HG03342 (cell line): ENCODE data around the gene PTGIS.
"Not testable (repeated sequence)": the region's sequence is repeated elsewhere in the genome, so short reads cannot be mapped to it uniquely, and the experiment has no call there.

Source experiments
- ATAC-seq: cut with Tn5 transposase; IDR thresholded peaks from one replicate; pipeline ENCODE4 v1.9.1; 2021; ENCODE audit warnings: mild to moderate bottlenecking, moderate library complexity; ENCODE audit not compliant: unreplicated experiment

The PTGIS gene

DNA sequence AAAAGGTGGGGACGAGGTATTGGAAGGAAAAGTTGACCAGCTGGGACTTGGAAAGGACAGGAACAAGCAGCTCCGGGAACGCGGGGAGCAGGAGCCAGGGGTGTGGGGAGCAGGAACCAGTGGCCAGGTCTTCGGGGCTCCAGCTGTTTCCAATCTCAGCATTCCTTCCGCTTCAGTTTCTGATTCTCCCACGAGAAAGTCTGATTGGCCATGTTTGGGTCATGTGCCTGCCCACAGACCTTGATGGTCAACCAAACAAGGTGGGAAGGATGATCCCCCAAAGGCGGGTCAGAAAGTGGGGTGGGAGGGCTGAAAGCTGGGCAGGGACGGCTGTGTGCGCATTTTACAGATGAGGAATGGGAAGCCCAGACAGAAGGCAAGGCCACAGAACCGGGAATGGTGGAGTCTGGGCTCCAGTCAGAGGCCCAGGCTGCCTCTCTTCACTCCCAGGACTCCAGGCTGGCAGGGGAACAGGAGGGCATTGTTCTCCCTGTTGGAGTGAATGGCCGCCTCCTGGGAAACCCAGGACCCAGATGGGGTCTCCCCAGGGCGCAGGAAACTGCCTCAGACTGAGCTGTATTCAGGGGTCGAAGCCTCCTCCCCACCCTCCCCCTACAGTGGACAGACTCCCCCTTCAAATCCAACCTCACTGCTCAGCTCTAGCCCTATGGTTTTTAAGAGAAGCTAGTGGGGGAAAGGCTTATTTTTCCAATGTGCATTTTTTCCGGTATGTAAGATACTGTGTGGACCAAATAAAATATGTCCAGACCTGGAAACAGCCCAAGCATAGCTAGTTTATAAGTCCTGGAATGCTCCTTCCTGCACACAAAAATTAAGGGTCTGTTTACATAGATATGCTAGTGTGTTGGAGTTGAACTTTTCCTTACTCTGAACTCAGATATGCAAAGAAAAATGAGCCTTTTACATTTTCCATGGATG lies 12.2 kb upstream of the PTGIS start:
- no peak for ATAC-seq

DNA sequence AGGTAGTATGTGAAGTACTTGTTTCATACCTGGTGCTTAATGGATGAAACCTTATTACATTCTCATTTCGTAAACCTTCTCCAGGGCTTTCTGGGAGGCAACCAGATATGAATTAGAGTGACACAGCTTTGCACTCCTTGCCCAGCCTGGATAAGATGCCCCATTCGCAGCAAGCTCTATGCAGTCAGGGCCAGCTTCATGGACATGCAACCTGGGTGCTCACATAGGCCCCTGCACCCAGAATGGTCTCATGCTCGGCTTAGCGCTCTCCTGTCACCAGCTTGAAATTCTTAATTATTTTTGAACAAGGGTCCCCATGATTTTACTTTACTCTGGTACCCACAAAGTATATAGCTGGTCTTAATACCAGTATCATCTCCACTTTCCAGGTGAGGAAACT lies 11.3 kb upstream of the PTGIS start:
- ATAC-seq, result no peak

DNA sequence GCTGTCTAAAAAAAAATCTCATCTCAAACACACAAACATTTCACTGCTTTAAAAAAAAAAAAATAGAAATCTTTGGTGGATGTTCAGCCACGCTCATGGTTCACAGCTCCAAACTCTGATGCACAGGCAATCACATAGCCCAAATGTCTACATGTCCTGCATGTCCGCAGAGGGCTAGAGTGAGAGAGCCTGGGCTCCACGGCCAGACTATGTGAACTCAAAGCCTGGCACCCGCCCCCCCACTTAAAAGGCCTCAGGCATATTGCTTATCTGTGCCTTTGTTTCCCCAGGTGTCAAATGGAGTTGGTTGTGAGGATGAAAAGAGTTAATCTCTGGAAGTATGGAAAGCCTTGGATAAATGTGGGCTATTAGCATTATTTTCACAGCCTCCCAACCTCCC lies 10.5 kb upstream of the PTGIS start:
- ATAC-seq, result no peak

DNA sequence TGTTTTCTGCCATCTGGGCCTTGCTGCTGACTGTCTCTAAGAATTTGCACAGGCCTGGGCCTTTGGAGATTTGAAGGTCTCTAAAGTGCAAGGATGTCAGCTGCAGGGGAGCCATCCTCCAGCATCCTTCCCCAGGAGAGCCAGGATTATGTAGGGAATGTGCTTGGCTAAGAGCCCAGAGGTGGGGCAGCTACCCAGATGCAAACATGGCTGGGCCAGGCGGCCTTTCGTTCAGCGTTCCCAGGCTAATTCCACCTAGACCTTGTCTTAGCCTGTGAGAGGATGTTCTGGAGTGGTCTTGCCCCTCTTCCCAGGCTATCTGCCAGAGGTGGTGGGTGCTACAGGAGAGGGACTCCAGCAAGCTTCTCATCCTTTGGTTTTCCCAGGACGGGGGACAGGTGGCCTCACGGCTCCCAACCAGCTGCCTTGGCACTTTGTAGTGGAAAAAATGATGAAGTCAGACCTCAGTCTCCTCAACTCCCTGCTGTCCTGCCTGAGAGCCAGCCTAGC lies 7.7 kb upstream of the PTGIS start:
- no peak for ATAC-seq

DNA sequence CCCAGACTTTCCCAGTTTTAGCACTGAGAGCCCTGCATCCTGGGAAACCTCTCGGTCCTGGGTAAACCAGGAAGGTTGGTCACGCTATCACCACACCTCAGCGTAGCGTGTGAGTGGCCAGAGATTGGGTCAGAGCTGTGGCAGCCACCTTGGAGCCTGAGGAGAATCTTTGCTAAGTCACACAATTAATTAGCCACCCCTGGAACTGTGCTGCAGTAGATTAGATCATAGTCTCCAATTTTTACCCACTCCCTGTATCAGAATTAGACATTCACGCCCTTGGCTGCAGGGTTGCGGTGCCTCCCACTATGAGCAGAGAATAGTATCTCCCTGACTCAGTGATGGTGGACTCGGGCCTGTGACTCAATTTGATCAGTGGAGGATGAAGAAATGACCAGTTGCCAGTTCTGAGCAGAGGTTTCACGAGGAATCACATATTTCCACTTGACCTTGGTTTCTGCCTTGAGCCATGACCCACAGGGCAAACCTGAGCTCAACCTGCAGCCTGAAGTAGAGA lies 6.0 kb upstream of the PTGIS start:
- no peak for ATAC-seq

- ATAC-seq, result no peak
Measured at GRCh38 chr20:49572857-49573256, 4.9 kb upstream of the PTGIS start.

GRCh38 chr20:49571553-49571835 lies 3.6 kb upstream of the PTGIS start:
- no peak for ATAC-seq

- no peak for ATAC-seq
Measured at GRCh38 chr20:49570828-49571552, 3.1 kb upstream of the PTGIS start.

DNA sequence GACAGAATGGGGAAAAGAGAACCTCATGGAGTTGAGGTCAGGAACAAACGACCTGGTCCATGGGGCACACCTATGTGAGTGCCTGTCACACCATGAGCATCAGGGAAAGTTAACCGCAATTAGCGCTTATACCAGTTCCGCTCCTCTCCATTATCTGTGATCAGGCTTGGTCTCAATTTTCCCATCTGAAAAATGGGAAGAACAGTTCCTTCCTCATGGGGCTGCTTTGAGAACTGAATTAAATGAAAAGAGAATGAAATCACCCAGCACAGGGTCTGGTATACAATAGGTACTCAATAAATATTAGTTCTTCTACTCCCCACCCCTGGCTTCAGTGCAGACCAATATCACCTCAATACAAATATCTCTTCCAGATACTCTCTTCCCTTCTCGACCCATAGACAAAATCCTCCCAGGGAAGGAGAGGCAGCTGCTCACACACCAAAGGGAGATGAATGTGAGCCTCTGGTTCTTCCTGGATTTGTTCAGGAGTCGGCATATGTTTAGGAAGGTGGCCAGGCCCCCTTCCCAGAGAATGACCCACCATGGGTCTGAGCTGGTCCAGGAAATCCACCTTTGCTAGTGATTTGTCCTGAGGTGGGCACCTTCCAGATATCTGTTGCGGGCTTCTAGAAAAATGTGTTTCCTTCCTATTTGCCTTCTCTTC lies 2.4 kb upstream of the PTGIS start:
- ATAC-seq, result no peak

DNA sequence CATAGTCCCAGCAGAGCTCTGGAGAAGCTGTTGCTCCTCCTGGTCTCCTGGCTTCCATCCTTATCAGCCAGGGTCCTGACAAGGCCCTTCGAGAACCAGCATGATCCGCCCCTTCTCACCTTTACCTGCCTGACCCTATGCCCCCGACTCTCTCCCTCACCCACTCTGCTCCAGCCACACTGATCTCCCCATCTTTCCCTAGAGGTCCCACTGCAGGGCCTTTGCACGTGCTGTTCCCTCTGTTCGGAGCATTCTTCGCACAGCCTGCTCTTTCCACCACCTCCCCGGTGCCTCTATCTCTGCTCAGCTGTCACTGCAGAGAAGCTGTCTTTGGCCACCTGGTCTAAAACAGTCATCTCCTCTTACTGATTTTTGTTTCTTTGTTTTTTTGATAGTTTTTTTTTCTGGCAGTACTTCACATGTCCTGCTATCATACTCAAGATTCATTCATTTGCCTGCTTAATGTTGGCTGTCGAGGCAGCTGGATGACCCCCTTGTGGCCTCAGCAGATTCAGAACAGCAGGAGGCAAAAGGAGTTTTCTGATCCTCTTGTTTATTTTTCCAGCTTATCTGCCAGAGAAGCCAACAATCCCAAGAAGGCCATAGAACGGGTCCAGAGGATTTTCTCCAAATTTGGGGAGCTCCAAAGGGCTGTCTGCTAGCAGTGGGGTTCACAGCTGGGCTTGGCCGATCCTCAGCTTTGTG lies 1.6 kb upstream of the PTGIS start:
- ATAC-seq, result no peak

DNA sequence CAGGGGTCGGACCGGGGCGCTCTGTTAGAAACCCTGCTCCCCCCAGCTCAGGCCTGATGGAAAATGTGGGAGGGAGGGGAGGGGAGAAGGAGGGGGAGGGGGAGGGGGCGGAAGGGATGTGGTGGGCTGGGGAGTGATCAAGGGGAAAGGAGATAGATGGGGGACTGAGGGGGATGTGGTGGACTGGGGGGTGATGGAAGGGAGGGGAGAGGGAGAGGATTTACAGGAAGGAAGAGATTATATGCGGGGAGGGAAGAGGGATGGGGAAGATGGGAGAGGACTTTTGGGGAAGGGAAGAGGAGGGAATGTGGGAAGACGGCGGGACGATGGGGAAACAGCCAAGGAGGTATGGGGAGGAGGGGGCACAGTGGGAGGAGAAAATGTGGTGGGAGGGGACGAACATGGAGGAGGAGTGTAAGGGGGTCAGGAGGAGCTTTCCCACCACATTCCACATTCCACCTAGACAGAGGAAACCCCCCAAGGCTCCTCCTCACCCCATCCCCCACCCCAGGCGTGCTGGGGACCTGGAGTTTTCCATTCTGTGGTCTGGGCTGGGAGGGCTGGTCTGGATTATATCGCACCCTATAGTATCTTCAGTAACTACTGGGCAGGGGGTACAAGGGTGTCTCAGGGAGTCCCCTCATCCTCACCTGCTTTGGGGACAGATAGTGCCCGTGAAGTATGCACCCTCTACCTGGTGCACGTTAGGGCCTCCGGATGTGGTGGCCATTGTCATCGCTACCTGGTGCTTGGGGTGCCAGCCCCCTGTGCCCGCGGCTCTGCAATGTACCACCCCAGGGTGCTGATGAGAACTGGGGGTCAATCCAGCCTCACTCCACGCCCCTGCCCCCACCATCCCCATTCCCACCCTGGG lies 578 bp upstream of the PTGIS start:
- ATAC-seq, result no peak

GRCh38 chr20:49566401-49567364 lies 1.3 kb downstream of the PTGIS start:
- no peak for ATAC-seq

DNA sequence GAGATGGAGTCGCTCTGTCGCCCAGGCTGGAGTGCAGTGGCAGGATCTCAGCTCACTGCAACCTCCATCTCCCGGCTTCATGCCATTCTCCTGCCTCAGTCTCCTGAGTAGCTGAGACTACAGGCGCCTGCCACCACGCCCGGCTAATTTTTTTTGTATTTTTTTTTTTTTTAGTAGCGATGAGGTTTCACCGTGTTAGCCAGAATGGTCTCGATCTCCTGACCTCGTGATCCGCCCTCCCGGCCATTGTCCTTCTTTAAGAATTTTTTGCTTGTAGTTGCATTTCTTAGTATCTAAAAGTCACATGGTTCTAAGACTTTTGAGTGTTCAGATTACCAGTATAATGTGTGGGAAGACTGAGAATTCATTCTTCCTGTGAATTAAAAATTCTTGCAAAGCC lies 2.9 kb downstream of the PTGIS start:
- not testable (repeated sequence) for ATAC-seq

- no peak for ATAC-seq
Measured at GRCh38 chr20:49563015-49563980, 4.6 kb downstream of the PTGIS start.

DNA sequence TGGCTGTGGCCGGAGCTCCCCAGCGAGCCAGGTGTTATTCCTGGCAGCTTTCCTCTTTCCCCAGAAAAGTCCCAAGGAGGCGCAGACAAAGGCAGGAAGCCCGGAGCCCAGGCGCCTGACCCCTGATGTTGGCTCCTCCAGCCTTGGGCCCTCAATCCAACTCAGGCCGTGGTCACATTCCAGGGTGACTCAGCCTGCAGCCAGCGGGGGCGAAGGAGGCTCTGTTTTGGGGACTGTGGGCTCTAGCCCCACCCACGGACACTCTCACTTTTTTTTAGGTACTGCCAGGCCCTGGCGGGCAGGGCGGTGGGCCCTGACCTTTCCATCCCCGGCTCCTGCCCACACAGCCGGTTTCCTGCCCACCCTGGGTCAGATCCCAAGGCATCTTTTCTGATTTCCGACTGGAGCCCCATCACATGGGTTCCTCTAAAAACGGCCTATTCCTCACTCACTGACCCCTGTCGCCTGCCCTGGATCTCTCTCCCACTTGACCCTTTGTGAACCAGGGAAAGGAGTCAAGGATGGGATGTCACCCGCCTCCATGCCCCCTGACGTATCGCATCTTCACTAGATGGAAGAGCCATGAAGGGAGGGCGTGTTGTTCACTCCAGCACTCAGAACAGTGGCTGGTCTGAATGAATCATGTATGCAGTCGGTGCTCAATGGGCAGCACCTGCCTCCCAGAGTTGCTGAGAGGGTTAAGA lies 5.5 kb downstream of the PTGIS start:
- no peak for ATAC-seq

GRCh38 chr20:49561806-49562205 lies 6.1 kb downstream of the PTGIS start:
- ATAC-seq, result no peak

GRCh38 chr20:49561256-49561655 lies 6.7 kb downstream of the PTGIS start:
- no peak for ATAC-seq
